GM21367 (cell line): ENCODE results near the gene AQP1.

ENCODE experiments used
- ATAC-seq: cut with Tn5 transposase; IDR thresholded peaks from one replicate; pipeline ENCODE4 v1.9.1; 2021; ENCODE audit not compliant: unreplicated experiment

The AQP1 gene

GRCh38 chr7:30881448-30881847 lies 30.2 kb upstream of the AQP1 start:
- ATAC-seq: no peak

GRCh38 chr7:30884881-30885280 lies 26.8 kb upstream of the AQP1 start:
- no peak for ATAC-seq

- no peak for ATAC-seq
These were observed 25.0 kb upstream of the AQP1 start for GRCh38 chr7:30886608-30887011.

GRCh38 chr7:30887464-30887872 lies 24.2 kb upstream of the AQP1 start:
- no peak for ATAC-seq

GRCh38 chr7:30888747-30889146 lies 22.9 kb upstream of the AQP1 start:
- ATAC-seq: no peak

GRCh38 chr7:30890226-30890625 lies 21.4 kb upstream of the AQP1 start:
- ATAC-seq: no peak

- no peak for ATAC-seq
These were observed 18.3 kb upstream of the AQP1 start for GRCh38 chr7:30893357-30893756.

GRCh38 chr7:30894009-30894408 lies 17.6 kb upstream of the AQP1 start:
- no peak for ATAC-seq

- ATAC-seq: no peak
These were observed 16.6 kb upstream of the AQP1 start for GRCh38 chr7:30894866-30895605.

- ATAC-seq: no peak
These were observed 15.6 kb upstream of the AQP1 start for GRCh38 chr7:30896036-30896435.

GRCh38 chr7:30896783-30897637 lies 14.6 kb upstream of the AQP1 start:
- no peak for ATAC-seq

- ATAC-seq: no peak
These were observed 13.9 kb upstream of the AQP1 start for GRCh38 chr7:30897770-30898169.

GRCh38 chr7:30898411-30898810 lies 13.2 kb upstream of the AQP1 start:
- no peak for ATAC-seq

- ATAC-seq: no peak
These were observed 12.6 kb upstream of the AQP1 start for GRCh38 chr7:30899066-30899465.

GRCh38 chr7:30899630-30900029 lies 12.0 kb upstream of the AQP1 start:
- ATAC-seq: no peak

- no peak for ATAC-seq
These were observed 11.6 kb upstream of the AQP1 start for GRCh38 chr7:30900053-30900452.

GRCh38 chr7:30900803-30901362 lies 10.8 kb upstream of the AQP1 start:
- ATAC-seq: no peak

- ATAC-seq: no peak
These were observed 9.8 kb upstream of the AQP1 start for GRCh38 chr7:30901856-30902255.

GRCh38 chr7:30902466-30902865 lies 9.2 kb upstream of the AQP1 start:
- ATAC-seq: no peak

GRCh38 chr7:30903146-30903545 lies 8.5 kb upstream of the AQP1 start:
- ATAC-seq: no peak

GRCh38 chr7:30904561-30904960 lies 7.1 kb upstream of the AQP1 start:
- ATAC-seq: no peak
